NCI-H146 (cell line): ENCODE measurements around the gene EDRF1.
A peak's percentile ranks its signal among the peaks of the same experiment; 100 is the strongest.
"Not testable (repeated sequence)": the region's sequence is repeated elsewhere in the genome, so short reads cannot be mapped to it uniquely, and the experiment has no call there.

Experiments
- DNase-seq: peaks from one replicate; lab custom pipeline; 2025; lab: John Stamatoyannopoulos, UW

EDRF1 gene

DNA sequence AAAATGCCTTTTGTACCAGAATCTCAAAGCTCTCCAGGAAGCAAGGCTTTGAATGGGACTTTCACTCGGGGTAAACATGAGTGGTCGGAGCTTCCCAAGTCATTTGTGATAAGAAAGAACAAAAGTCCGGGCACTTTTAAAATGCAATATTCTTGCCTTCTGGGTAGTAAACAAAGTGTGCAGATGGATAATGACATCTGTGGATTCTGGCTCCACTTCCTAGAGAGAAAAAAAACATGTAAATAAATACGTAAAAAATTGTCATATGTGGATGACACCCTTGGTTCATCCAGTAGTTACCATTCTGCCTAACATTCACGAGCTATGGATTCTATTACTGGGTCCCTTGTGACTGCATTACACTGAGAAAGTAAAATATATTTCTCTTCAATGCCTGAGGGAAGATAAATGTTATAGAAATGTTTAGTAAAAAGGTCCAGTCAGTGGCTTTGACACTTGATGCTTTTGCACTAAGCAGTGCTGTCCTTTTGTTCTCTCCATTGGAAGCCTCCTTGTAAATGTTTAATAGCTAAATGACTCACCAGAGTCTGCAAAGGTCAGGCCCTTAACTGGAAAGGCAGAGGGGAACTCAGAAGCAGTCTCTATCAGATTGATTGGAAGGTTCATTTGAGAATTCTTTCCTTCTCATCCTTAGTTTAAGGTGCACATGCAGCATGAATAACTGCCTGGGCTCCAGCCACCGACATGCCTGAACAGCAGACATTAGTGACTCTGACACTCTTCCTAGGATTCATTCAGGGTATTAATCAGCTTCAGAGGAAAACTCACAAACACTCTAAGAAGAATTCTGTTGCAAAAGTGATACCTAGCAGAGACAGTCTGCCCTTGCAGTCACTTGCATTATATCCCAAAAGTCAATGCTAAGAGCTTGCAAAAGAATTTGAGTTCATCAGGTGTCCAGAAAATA is 11.7 kb upstream of the EDRF1 start:
- peak; percentile 9 for DNase-seq

GRCh38 chr10:125708971-125709503 is 10.5 kb upstream of the EDRF1 start:
- DNase-seq = no peak

- DNase-seq = no peak
Measured at GRCh38 chr10:125709553-125710474, 9.7 kb upstream of the EDRF1 start.

- no peak for DNase-seq
Measured at GRCh38 chr10:125711110-125711750, 8.3 kb upstream of the EDRF1 start.

- not testable (repeated sequence) for DNase-seq
Measured at GRCh38 chr10:125714728-125715127, 4.8 kb upstream of the EDRF1 start.

- peak; percentile 56 for DNase-seq
Measured at GRCh38 chr10:125720002-125720382, 483 bp downstream of the EDRF1 start.

DNA sequence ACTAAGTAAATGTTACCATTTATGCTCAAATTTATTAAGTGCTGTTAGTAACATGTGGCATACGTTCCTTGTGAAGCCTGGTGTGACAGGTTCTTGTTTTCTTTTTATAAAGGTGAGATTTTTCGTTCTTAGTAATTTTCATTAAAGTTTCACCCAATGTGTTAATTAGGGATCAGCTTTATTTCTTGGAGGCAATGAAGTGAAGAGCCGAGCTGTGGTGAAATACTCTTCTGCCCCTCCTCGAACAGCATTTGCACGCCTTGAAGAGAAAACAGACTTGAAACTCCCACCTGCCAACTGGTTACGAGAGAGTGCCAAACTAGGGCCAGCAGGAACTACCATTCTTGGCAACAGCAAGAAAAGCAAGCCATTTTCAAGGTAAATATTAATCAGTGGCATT is 1.5 kb downstream of the EDRF1 start:
- no peak for DNase-seq

DNA sequence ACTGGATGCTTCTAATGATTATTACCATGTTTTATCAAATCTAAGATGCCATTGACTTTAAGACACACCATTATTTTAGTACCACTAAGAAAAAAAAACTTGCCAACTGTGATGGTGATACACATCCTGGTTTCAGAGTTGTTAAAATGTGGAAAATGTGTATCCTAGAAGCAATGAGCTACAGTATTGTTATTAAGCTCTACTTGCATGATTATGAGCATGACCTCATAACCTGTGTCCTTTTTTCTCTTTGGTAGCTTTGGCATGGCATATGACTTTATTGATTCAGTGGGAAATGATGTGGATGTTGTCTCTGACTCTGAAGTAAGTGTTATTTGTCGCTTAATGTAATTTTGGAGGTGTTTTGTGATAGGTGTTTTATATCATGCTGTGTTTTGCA is 3.3 kb downstream of the EDRF1 start:
- DNase-seq = no peak

DNA sequence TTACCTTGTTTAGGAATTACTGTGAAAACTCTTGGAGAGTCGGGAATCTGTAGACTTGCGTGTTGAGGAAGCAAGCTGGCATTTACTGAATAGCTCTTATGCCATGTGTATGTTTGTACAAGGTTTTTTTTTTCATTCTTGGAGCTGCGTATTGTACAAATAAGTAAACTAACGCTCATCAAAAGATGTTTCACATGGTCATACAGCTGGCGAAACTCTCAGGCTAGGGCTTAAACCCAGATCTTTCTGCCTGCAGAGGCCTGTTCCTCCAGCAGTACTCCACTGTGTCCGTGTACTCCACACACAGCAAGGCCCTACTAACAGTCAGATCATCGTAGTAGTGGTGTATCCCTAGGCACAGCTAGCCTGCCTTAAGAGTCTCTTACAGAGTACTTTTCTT is 7.4 kb downstream of the EDRF1 start:
- DNase-seq = no peak

GRCh38 chr10:125727436-125727835 is 7.9 kb downstream of the EDRF1 start:
- DNase-seq = no peak

DNA sequence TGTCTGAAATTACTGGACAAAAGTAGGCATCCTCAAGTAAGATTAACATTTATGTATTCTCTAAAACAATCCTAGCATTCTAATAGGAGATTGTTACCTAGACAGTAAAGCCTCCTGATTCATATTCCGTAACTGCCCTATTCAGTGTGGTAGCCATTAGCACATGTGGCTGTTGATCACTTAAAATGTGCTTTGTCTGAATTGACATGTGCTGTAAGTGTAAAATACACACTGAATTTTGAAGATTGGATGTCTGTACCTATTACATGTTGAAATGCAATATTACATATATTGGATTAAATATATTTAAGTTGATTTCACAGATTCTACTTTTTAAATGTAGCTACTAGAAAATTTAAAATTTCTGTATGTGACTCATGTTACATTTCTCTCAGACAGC is 14.6 kb downstream of the EDRF1 start:
- DNase-seq = no peak

GRCh38 chr10:125734823-125735222 is 15.3 kb downstream of the EDRF1 start:
- no peak for DNase-seq

DNA sequence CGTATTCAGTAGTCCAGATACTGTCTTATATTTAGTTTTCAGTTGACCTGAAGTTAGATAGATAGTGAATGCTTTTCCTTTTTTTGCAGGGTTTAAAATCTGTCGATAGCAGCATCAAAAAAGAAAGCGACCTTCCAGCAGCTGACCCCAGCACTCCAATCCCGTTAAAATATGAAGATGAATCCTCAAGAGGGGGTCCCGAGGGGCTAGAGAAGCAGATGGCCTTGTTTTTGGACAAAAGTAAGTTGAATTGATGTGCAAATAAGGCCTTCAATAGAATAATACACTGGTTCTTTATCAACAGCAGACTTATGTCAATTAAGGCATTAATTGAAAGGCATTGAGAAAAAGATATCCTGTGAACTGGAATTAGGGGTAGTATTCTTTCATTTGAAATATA is 18.7 kb downstream of the EDRF1 start:
- DNase-seq = no peak

DNA sequence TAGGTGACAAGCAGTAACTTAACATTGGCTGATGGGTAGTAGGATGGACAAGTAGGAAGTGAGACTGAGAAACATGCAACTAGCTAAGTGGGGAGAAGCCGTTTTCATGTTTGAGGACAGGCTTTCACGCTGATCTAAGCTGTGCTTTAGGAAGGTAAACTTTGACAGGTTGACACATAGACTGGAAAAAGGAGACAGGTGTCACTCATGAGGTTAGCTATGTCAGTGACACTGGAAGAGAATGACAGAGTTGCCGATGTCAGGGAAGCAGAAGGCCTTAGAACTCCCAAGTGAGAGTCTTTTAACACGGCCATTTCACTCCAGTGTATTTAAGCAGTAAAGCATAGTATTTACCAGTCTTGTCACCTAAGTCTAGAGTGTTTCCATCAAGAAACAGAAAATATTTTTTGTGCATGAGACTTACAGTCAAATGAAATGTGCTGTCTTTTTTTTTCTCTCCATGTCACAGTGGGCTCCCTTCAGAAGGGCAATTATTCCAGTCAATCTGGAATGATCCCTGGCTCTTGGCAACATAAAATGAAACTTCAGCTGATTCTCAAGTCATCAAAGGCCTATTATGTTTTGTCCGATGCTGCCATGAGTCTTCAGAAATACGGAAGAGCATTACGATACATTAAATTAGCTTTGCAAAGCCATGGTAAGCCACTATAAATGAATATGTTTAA is 20.6 kb downstream of the EDRF1 start:
- DNase-seq = no peak

- no peak for DNase-seq
Measured at GRCh38 chr10:125742465-125742864, 23.0 kb downstream of the EDRF1 start.

GRCh38 chr10:125744909-125745308 is 25.4 kb downstream of the EDRF1 start:
- no peak for DNase-seq

DNA sequence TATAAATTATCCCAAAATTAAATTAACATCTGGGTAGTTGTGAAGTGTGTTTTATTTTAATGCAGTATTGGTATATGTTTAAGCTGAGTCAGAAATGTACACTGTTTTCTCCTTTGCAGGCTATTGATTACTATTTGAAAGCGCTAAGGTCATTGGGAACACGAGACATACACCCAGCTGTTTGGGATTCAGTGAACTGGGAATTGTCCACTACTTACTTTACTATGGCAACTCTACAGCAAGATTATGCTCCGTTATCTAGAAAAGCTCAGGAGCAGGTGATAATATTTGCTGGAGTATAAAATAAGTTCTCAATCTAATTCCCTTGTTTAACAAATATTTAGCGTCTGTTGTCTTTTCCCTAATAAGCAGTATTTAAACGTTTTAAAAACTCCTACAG is 27.9 kb downstream of the EDRF1 start:
- DNase-seq = no peak

- no peak for DNase-seq
Measured at GRCh38 chr10:125756196-125756595, 36.7 kb downstream of the EDRF1 start.

GRCh38 chr10:125756853-125757487 is 37.5 kb downstream of the EDRF1 start:
- DNase-seq = no peak

DNA sequence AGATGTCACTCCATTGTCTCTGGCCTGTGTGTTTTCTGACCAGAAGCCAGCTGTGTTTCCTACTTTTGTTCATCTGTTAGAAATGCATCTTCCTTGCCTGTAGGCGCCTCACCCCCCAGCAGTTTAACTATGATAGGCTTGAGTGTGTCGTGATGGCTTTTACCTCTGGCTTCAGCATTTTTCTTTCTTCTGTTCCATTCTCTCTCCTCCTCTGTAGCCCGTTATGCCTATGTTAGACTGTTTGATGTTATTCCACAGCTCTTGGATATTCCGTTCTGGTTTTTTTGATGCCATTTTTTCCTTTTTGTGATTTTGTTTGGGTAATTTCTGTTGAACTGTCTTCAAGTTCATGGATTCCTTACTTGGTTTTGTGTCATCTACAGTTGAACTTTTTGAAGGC is 38.2 kb downstream of the EDRF1 start:
- DNase-seq = no peak

DNA sequence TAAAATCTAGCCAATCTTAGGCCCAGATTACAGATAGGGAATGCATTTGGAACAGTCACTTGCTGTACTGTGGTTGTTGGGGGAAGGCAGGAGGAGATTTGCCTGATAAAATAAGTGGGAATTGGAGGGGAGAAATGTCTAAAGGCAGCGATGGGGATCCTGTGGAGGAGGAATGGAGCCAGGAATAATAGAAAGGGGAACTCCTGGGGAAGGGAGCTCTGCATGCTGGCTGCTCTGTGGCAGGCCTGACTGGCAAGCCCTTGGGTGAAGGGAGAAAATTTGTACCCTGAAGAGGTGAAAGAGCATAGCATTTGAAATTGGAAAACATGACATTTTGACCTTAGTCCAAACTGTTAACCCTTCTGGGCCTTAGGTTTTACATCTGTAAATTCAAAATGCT is 42.5 kb downstream of the EDRF1 start:
- DNase-seq = no peak
